SK-N-SH (cell line): ENCODE measurements around the gene VCPKMT. TPM values are rescaled to one million over a fixed set of nuclear protein-coding genes. Genes with fewer than 3 reads are reported as not detected.

Experiments used
- CTCF ChIA-PET: fragments of 300-600, 350-600 bp; formaldehyde crosslinking; extraction: SDS; loops from one replicate; lab custom pipeline; 2021; lab: Yijun Ruan, JAX
- POLR2A ChIA-PET: fragments of 350-600 bp; sonication (Branson Sonifier 250); formaldehyde crosslinking; extraction: SDS; loops from one replicate; lab custom pipeline; 2020; ENCODE audit warnings: antibody characterized with exemption, inconsistent platforms; lab: Yijun Ruan, JAX
- DNase-seq: peaks from one replicate; pipeline ENCODE4 v3.0.0; 2012
- H2AFZ ChIP-seq: fragments of 200-600 bp; sonication (generic); 2 replicates; pipeline ENCODE4 v1.8.1; 2016; ENCODE audit warnings: antibody characterized with exemption, mild to moderate bottlenecking, low read depth
- H3F3A ChIP-seq: fragments of 200-600 bp; sonication (generic); replicated peaks from 2 replicates; pipeline ENCODE3; 2016; ENCODE audit warnings: antibody characterized with exemption, mild to moderate bottlenecking; ENCODE audit not compliant: insufficient read depth
- H3K27ac ChIP-seq, 2 experiments: fragments of 200-500 bp in 1 of 2; fragments of 200-600 bp in 1 of 2; sonication (Bioruptor generic) in 1 of 2; sonication (generic), shearing (Covaris generic) in 1 of 2; 2 replicates each; pipeline versions ENCODE4 v1.5.1 to v1.6.1; 2014 to 2016; ENCODE audit warnings: low read depth in 2 of 2, inconsistent platforms in 1 of 2, low read length in 1 of 2, mild to moderate bottlenecking in 1 of 2, mixed read lengths in 1 of 2
- H3K27me3 ChIP-seq: fragments of 200-600 bp; sonication (generic), shearing (Covaris generic); 2 replicates; pipeline ENCODE4 v1.6.1; 2016; ENCODE audit warnings: mixed run types; ENCODE audit not compliant: insufficient read depth
- H3K36me3 ChIP-seq, 2 experiments: fragments of 200-500 bp in 1 of 2; fragments of 200-600 bp in 1 of 2; sonication (Bioruptor generic) in 1 of 2; sonication (generic) in 1 of 2; replicated peaks in 1 of 2; 2 replicates each; pipeline versions ENCODE3 to v1.5.1; 2014 to 2016; ENCODE audit warnings: low read length in 1 of 2, mild to moderate bottlenecking in 1 of 2; ENCODE audit not compliant: insufficient read depth in 2 of 2, control insufficient read depth in 1 of 2
- H3K4me1 ChIP-seq, 2 experiments: fragments of 200-500 bp in 1 of 2; fragments of 200-600 bp in 1 of 2; sonication (Bioruptor generic) in 1 of 2; sonication (generic), shearing (Covaris generic) in 1 of 2; 2 replicates each; pipeline versions ENCODE4 v1.5.1 to v1.6.1; 2014 to 2016; ENCODE audit warnings: low read depth in 1 of 2, low read length in 1 of 2, mixed run types in 1 of 2; ENCODE audit not compliant: insufficient read depth in 2 of 2, control insufficient read depth in 1 of 2
- H3K4me2 ChIP-seq: fragments of 200-600 bp; sonication (generic), shearing (Covaris generic); 2 replicates; pipeline ENCODE4 v1.6.1; 2017; ENCODE audit warnings: mixed run types
- H3K4me3 ChIP-seq, 2 experiments: fragments of 200-500 bp in 1 of 2; fragments of 200-600 bp in 1 of 2; sonication (Bioruptor generic) in 1 of 2; sonication (generic), shearing (Covaris generic) in 1 of 2; 2 replicates each; pipeline versions ENCODE4 v1.5.1 to v1.8.1; 2014 to 2016; ENCODE audit warnings: low read depth in 2 of 2, inconsistent platforms in 1 of 2, low read length in 1 of 2, mild to moderate bottlenecking in 1 of 2, mixed read lengths in 1 of 2, moderate library complexity in 1 of 2
- H3K79me2 ChIP-seq: fragments of 200-600 bp; sonication (generic); 2 replicates; pipeline ENCODE4 v1.8.1; 2017; ENCODE audit warnings: mild to moderate bottlenecking; ENCODE audit not compliant: insufficient read depth
- H3K9ac ChIP-seq: fragments of 200-600 bp; sonication (generic); 2 replicates; pipeline ENCODE4 v1.6.1; 2017; ENCODE audit warnings: mixed run types
- H3K9me2 ChIP-seq: fragments of 200-600 bp; sonication (generic); 2 replicates; pipeline ENCODE4 v1.6.1; 2017; ENCODE audit warnings: mixed run types
- H3K9me3 ChIP-seq: fragments of 200-600 bp; sonication (generic); 2 replicates; pipeline ENCODE4 v1.6.1; 2017; ENCODE audit warnings: mixed run types, mild to moderate bottlenecking, moderate library complexity
- H4K20me1 ChIP-seq: fragments of 200-600 bp; sonication (generic); 2 replicates; pipeline ENCODE4 v1.6.1; 2017; ENCODE audit warnings: mild to moderate bottlenecking, mixed run types; ENCODE audit not compliant: insufficient read depth
- CHD2 ChIP-seq: fragments of 150-350 bp; IDR thresholded peaks from 2 replicates; pipeline ENCODE4 v1.6.1; 2018; ENCODE audit warnings: low read length; ENCODE audit not compliant: partially characterized antibody
- ELF1 ChIP-seq: IDR thresholded peaks from 2 replicates; pipeline ENCODE4 v1.4.0; 2012
- GABPA ChIP-seq: IDR thresholded peaks from 2 replicates; pipeline ENCODE4 v1.4.0; 2012; ENCODE audit warnings: low read depth, mild to moderate bottlenecking
- GATA2 ChIP-seq: sonication (generic); formaldehyde crosslinking; IDR thresholded peaks from 2 replicates; pipeline ENCODE4 v1.5.0; 2020; ENCODE audit warnings: mild to moderate bottlenecking, missing genetic modification reagents
- JUND ChIP-seq: IDR thresholded peaks from 2 replicates; pipeline ENCODE4 v1.4.0; 2012
- MEF2A ChIP-seq: IDR thresholded peaks from 2 replicates; pipeline ENCODE4 v1.4.0; 2012; ENCODE audit warnings: low read depth, borderline replicate concordance
- NFIC ChIP-seq: IDR thresholded peaks from 2 replicates; pipeline ENCODE4 v1.4.0; 2012; ENCODE audit warnings: borderline replicate concordance
- RCOR1 ChIP-seq: fragments of 150-350 bp; IDR thresholded peaks from 2 replicates; pipeline ENCODE4 v1.6.1; 2017; ENCODE audit warnings: antibody characterized with exemption, low read length
- RXRA ChIP-seq: IDR thresholded peaks from 2 replicates; pipeline ENCODE4 v1.4.0; 2012; ENCODE audit warnings: low read depth, mild to moderate bottlenecking, borderline replicate concordance
- SIN3A ChIP-seq: IDR thresholded peaks from 2 replicates; pipeline ENCODE4 v1.6.1; 2012; ENCODE audit warnings: low read depth, mild to moderate bottlenecking, low read length, moderate library complexity, borderline replicate concordance
- SMC3 ChIP-seq: IDR thresholded peaks from 2 replicates; pipeline ENCODE4 v1.6.1; 2012; ENCODE audit warnings: low read depth, low read length, improper control_type of control experiment
- ZBTB33 ChIP-seq: IDR thresholded peaks from 2 replicates; pipeline ENCODE4 v1.4.0; 2012; ENCODE audit warnings: low read depth, borderline replicate concordance
- WGBS: methylation state at CpG from one replicate; pipeline ENCODE4 v1.1.6; 2017; ENCODE audit warnings: low lambda C conversion rate; 5-methylcytosine and 5-hydroxymethylcytosine counted together
- polyA plus RNA-seq, 3 experiments: library from polyadenylated mRNA; depleted of rRNA; stranded (reverse); fragments of >200 nt; gene quantifications; 2 replicates each; pipeline ENCODE4 v1.2.3, GENCODE V29; 2012
- TF ChIP-seq, protein P1 (sequence below): IDR thresholded peaks from 2 replicates; pipeline ENCODE4 v1.6.1; 2012; ENCODE audit warnings: mild to moderate bottlenecking, low read depth, low read length, moderate library complexity

The VCPKMT gene
- polyA plus RNA-seq, 1 of the 3 experiments (the other 2 are of a cell fraction): 7.3 TPM

DNA sequence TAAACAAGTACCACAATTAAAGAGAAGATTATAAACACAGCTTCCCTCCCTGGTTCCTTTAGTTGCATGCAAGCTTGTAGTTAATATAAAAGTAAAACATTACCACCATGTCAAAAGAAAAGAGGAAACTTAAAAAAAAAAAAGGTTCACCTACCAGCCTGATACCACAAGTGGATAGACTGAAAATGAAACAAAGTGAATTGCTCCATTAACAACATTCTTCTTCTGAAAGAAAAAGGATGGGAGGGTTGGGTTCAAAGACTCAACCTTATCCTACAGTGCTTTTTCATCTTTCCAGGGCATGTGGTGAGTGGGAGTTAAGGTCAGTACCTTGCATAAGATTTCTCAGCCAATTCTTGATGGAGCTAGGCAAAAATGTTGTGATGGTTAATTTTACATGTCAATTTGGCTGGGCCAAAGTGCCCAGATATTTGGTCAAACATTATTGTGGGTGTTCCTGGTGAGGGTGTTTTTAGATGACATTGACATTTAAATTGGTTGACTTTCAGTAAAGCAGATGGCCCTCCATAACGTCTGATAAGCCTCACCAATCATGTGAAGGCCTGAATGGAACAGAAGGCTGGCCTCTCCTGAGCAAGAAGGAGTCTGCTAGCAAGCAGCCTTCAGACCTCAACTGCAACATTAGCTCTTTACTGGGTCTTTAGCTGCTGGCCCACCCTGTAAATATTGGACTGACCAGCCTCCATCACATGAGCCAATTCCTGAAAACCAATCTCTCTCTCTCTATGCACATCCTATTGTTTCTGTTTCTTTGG, 28.8 kb downstream of the VCPKMT start (continued):
- TF ChIP-seq, protein P1, sequence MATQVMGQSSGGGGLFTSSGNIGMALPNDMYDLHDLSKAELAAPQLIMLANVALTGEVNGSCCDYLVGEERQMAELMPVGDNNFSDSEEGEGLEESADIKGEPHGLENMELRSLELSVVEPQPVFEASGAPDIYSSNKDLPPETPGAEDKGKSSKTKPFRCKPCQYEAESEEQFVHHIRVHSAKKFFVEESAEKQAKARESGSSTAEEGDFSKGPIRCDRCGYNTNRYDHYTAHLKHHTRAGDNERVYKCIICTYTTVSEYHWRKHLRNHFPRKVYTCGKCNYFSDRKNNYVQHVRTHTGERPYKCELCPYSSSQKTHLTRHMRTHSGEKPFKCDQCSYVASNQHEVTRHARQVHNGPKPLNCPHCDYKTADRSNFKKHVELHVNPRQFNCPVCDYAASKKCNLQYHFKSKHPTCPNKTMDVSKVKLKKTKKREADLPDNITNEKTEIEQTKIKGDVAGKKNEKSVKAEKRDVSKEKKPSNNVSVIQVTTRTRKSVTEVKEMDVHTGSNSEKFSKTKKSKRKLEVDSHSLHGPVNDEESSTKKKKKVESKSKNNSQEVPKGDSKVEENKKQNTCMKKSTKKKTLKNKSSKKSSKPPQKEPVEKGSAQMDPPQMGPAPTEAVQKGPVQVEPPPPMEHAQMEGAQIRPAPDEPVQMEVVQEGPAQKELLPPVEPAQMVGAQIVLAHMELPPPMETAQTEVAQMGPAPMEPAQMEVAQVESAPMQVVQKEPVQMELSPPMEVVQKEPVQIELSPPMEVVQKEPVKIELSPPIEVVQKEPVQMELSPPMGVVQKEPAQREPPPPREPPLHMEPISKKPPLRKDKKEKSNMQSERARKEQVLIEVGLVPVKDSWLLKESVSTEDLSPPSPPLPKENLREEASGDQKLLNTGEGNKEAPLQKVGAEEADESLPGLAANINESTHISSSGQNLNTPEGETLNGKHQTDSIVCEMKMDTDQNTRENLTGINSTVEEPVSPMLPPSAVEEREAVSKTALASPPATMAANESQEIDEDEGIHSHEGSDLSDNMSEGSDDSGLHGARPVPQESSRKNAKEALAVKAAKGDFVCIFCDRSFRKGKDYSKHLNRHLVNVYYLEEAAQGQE: no peak
- TF ChIP-seq MEF2A: no peak
- TF ChIP-seq ZBTB33: no peak
- no peak for TF ChIP-seq ELF1
- no peak for TF ChIP-seq CHD2
- TF ChIP-seq, all 33 proteins: peak for 0

DNA sequence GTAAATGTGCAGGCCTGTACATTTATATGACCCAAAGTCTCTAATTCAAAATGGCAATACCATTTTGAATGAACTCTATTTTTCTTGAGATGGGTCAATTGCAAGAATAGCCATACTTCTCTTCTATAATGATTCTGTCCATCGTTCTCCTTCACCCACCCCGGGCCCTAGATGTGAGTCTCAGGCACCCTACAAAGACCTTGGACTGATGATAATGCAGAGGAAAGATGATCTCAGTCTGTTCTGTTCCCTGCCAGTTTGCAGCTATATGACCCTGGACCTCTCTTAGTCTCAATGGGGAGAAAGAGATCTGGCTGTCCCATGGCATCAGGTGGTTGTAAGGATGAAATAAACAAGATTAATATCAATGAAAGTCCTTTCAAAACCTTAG, 30.1 kb downstream of the VCPKMT start:
- Histone ChIP-seq H3K9me3 (no peaks in the 10 kb centered on the region), H3K4me2 (0 out of 2 replicates have a peak overlapping the region, but pooled peaks have one; percentile 23), H3F3A (peaks cover 10% of the 10 kb centered on the region), H3K9me2 (no peaks in the 10 kb centered on the region)
- CTCF ChIA-PET: interaction anchor here (1.0 to 1.2 kb wide), 2 partner anchors 18 to 234 kb away, joined by 3 read pairs; partner anchors contain the start of gene NEMF
- TF ChIP-seq SMC3 (no peak), RCOR1 (no peak), RXRA (no peak), GABPA (no peak), NFIC (no peak), GATA2 (CRISPR knock-in tag) (no peak), ZBTB33 (no peak), SIN3A (no peak), JUND (no peak)
- TF ChIP-seq, all 33 proteins: peak for 0
- no peak overlapping the region for H3K9ac ChIP-seq
- no peak for DNase-seq
- H3K36me3 ChIP-seq: no peaks in the 10 kb centered on the region
- H3K4me3 ChIP-seq: no peak overlapping the region
- no peaks in the 10 kb centered on the region for H3K79me2 ChIP-seq
- no peaks in the 10 kb centered on the region for H3K27me3 ChIP-seq
- POLR2A ChIA-PET: no interaction called here
- 86% methylated on average over 2 of the region's 2 CpGs for WGBS
- H2AFZ ChIP-seq: no peak overlapping the region
- H3K27ac ChIP-seq: peak overlapping the region in 1 of 2 experiments; percentile 71; a peak in 2 of 4 replicates
- H3K4me1 ChIP-seq: no peaks in the 10 kb centered on the region; a peak in 1 of 4 replicates
- H4K20me1 ChIP-seq: no peaks in the 10 kb centered on the region
